Uterus (tissue), 2 donors: Measurements from ENCODE around the gene PLCE1.

Source experiments
- POLR2A ChIP-seq, 2 donors: fragments of 450-650 bp; IDR thresholded peaks; one replicate each; pipeline ENCODE4 v1.6.1; 2016; ENCODE audit warnings: antibody characterized with exemption in 2 of 2, mild to moderate bottlenecking in 1 of 2, moderate library complexity in 1 of 2
- TF ChIP-seq, protein P1 (sequence below), 4 experiments: fragments of 200-600 bp in 2 of 4; fragments of 450-650 bp in 2 of 4; sonication (generic) in 2 of 4; IDR thresholded peaks; one replicate each; pipeline ENCODE4 v1.5.1; 2016 to 2019; ENCODE audit warnings: antibody characterized with exemption in 4 of 4, mild to moderate bottlenecking in 2 of 4, moderate library complexity in 1 of 4

DNA sequence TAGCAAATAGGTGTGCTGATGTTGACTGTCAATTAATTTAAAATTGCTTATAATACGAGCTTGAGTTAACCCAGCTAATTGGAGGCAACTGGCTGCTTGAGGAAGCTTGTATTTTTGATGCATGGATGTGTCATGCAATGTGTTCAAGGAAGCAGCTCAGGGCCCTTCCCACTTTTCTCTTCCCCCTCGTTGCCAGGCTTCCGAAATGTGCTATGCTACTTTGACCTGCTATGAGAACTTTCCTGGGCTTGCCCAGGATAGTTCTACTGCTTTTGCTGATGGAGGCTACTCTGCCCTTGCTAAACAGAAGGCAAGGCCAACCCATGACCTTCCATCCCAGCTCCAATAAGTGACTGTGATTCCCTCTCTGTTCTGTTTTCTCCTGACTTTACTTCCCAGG lies 24.4 kb downstream of the PLCE1 start:
- TF ChIP-seq, protein P1, sequence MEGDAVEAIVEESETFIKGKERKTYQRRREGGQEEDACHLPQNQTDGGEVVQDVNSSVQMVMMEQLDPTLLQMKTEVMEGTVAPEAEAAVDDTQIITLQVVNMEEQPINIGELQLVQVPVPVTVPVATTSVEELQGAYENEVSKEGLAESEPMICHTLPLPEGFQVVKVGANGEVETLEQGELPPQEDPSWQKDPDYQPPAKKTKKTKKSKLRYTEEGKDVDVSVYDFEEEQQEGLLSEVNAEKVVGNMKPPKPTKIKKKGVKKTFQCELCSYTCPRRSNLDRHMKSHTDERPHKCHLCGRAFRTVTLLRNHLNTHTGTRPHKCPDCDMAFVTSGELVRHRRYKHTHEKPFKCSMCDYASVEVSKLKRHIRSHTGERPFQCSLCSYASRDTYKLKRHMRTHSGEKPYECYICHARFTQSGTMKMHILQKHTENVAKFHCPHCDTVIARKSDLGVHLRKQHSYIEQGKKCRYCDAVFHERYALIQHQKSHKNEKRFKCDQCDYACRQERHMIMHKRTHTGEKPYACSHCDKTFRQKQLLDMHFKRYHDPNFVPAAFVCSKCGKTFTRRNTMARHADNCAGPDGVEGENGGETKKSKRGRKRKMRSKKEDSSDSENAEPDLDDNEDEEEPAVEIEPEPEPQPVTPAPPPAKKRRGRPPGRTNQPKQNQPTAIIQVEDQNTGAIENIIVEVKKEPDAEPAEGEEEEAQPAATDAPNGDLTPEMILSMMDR (IDR thresholded peaks at IDR 0.05), result no peak
- no peak for TF ChIP-seq POLR2A (IDR thresholded peaks at IDR 0.05)
